CD4-positive, alpha-beta T cell treated with Interleukin-2 at 100 ng/mL for 4 hours (primary cell): ENCODE data around the gene CCNB1.
A peak's percentile ranks its signal among the peaks of the same experiment; 100 is the strongest.
"Not testable (repeated sequence)": the region's sequence is repeated elsewhere in the genome, so short reads cannot be mapped to it uniquely, and the experiment has no call there.

ENCODE experiments used
- DNase-seq: peaks from one replicate; pipeline ENCODE4 v3.0.0-alpha.2; 2020; ENCODE audit warnings: low spot score

Gene CCNB1

DNA sequence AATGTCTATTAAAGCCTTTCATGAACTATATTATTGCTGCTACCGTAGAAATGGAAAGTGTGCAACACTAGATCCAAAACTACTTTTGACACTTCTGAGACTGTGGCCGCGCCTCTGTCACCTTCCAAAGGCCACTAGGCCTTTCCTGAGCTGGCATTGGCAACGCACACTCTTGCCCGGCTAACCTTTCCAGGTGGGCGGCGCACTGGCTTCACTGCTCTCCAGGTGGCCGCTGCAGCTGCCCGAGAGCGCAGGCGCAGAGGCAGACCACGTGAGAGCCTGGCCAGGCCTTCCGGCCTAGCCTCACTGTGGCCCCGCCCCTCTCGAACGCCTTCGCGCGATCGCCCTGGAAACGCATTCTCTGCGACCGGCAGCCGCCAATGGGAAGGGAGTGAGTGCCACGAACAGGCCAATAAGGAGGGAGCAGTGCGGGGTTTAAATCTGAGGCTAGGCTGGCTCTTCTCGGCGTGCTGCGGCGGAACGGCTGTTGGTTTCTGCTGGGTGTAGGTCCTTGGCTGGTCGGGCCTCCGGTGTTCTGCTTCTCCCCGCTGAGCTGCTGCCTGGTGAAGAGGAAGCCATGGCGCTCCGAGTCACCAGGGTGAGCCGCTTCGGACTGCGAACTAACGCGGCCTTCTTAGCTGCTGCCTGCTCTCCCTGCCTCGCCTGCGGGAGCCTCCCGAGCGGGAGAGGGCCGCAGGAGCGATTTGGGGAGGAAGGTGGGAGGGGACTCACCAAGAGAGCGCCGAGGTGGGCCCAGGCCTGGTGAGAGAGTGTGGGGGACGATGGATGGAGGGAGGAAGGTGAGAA, at the start of gene CCNB1:
CCNB1 (plus strand) TSS at position 465 of the 807 bp plus-strand sequence; CDS start at position 578, 113 bp downstream.
- peak; percentile 97 for DNase-seq

DNA sequence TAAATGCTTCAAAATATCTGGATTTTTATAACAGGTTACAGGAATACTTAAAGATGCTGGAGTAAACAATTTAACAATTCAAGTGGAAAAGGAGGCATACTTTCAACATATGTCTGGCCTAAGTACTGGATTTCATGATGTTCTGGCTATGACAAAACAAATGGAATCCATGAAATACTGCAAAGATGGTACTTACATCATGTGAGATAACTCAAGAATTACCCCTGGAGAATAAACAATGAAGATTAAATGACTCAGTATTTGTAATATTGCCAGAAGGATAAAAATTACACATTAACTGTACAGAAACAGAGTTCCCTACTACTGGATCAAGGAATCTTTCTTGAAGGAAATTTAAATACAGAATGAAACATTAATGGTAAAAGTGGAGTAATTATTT, 37.5 kb upstream of the CCNB1 start:
- DNase-seq, result no peak

DNA sequence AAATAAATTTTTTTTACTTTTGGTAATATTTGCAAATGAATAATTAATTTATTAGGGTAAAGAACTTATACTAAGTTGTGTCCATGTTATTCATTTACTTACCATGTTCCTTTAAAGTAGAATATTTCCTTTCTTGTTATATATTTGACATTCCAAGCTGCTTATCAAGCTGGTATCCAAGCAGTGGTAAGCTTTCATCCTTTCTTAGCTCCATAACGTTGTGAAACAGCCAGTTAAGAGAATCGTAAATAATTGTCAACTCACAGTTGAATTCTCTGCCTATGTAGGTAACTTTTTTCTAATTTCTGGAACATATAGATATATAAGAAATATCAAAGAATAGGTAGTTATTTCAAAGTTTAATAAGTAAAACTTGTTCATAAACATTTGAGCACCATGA, 36.7 kb upstream of the CCNB1 start:
- no peak for DNase-seq

DNA sequence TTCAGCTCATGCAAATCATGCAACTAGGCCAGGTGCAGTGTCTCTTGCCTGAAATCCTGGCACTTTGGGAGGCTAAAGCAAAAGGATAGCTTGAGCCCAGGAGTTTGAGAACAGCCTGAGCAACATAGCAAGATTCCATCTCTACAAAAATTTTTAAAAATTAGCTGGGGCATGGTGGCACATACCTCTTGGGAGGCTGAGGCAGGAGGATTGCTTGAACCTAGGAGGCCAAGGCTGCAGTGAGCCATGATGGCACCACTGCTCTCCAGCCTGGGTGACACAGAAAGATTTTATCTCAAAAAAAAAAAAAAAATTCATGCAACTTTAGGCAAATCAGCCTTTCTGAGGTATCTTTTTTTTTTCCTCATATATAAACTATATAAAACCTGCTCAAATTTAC, 35.6 kb upstream of the CCNB1 start:
- no peak for DNase-seq

DNA sequence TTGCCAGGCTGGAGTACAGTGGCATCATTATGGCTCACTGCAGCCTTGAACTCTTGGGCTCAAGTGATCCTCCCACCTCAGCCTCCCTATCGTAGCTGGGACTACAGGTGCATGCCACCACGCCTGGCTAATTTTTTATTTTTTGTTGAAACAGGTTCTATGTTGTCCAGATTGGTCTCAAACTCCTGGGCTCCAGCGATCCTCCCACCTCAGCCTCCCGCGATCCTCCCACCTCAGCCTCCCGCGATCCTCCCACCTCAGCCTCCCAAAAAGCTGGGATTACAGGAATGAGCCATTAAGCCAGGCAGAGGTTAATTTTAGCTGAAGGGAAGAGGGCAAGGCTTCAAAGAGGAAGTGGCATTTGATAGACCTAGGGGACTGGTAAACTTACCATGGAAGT, 32.8 kb upstream of the CCNB1 start:
- no peak for DNase-seq

DNA sequence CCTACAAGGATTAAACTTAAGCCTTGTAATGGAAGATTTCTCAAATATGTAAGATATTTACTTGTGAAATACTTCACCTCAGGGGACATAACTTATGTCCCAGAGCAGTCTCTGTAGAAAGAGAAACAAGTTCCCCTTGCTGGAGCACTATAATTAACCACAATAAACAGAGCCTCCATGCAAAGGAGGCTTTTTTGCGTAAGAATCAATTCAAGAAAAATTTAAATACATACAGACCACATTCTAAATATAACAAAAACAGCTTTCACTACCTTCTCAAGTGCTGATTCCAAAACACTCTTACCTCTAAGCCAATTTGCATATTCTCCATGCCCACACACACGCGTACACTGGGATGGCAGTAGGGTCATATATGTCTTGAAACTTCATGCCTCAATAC, 30.7 kb upstream of the CCNB1 start:
- DNase-seq, result no peak

DNA sequence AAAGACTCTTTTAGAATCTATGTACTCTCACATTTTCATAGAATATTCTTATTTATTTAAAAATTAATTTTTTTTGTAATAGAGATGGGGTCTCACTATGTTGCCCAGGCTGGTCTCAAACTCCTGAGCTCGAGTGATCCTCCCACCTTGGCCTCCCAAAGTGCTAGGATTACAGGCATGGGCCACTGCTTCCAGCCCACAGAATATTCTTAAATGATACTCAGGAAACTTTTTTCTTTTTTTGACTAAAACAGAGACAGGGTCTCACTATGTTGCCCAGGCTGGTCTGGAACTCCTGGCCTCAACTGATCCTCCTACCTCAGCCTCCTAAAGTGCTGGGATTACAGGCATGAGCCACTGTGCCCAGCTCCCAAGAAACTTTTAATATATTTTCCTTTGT, 29.7 kb upstream of the CCNB1 start:
- not testable (repeated sequence) for DNase-seq

DNA sequence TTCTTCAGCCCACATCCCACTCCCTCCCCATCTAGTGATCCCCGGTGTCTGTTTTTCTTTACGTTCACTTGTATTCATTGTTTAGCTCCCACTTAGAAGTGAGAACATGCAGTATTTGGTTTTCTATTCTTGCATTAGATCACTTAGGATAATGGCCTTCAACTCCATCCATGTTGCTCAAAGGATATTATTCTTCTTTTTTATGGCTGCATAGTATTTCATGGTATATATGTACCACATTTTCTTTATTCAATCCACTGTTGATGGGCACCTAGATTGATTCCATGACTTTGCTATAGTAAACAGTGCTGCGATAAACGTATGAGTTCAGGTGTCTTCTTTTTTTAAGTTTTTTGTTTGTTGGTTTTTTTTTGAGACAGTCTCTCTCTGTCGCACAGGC, 29.1 kb upstream of the CCNB1 start:
- DNase-seq, result no peak

DNA sequence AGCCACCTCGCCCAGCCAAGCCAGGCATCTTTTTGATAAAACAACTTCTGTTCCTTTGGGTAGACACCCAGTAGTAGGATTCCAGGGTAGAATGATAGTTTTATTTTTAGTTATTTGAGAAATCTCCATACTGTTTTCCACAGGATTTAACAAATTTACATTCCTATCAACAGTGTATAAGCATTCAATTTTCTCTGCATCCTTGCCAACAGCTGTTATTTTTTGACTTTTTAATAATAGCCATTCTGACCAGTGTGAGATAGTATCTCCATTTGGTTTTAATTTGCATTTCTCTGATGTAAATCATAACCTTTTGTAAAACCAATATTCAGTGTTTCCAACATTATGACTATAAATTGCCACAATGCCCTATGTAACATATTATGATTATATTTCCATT, 28.2 kb upstream of the CCNB1 start:
- no peak for DNase-seq

DNA sequence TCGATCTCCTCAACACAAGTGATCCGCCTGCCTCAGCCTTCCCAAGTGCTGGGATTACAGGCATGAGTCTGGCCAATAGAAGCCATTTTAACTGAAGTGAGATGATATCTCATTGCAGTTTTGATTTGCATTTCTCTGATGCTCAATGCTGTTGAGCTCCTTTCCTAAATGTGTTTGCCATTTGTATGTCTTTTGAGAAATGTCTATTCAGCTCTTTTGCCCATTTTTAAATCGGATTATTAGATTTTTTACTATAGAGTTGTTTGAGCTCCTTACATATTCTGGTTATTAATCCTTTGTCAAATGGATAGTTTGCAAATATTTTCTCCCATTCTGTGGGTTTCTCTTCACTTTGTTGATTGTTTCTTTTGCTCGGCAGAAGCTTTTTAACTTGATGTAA, 26.7 kb upstream of the CCNB1 start:
- not testable (repeated sequence) for DNase-seq

DNA sequence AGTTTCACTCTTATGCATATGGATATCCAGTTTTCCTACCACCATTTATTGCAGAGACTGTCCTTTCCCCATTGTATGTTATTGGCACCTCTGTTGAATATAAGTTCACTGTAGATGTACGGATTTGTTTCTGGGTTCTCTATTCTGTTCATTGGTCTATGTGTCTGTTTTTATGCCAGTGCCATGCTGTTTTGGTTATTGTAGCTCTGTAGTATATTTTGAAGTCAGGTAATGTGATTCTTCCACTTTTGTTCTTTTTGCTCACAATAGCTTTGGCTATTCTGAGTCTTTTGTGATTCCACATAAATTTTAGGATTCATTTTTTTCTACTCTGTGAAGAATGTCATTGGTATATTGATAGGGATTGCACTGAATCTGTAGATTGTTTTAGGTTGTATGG, 26.1 kb upstream of the CCNB1 start:
- DNase-seq, result no peak

DNA sequence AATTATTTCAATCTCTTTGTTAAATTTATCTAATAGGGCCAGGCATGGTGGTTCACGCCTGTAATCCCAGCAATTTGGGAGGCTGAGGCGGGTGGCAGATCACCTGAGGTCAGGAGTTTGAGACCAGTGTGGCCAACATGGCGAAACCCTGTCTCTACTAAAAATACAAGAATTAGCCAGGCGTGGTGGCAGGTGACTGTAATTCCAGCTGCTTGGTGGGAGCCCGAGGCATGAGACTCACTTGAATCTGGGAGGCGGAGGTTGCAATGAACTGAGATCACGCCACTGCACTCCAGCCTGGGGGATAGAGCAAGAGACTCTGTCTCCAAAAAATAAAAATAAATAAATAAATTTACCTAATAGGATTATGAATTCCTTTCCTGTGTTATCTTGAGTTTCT, 18.4 kb upstream of the CCNB1 start:
- not testable (repeated sequence) for DNase-seq

DNA sequence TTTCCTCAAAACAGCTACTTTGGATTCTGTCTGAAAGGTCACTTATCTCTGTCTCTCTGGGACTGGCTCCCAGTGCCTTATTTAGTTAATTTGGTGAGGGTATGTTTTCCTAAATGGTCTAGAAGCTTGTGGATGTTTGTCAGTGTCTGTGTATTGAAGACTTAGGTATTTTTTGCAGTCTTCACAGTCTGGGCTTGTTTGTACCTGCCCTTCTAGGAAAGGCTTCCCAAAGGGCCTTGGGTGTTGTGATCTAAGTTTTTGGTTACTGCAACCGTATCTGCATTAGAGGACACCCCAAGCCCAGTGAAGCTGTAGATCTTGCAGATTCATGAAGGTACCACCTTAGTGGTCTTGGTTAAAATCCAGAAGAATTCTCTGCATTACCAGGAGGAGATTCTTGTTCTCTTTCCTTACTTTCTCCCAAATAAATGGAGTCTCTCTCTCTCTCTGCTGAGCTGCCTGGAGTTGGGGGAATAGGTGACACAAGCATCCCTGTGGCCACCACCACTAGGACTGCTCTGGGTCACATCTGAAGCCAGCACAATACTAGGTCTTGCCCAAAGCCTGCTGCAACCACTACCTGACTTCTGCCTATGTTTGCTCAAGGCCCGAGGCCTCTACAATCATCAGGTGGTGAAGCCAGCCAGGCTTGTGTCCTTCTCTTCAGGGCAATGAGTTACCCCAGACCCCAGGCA, 17.8 kb upstream of the CCNB1 start:
- DNase-seq, result no peak

DNA sequence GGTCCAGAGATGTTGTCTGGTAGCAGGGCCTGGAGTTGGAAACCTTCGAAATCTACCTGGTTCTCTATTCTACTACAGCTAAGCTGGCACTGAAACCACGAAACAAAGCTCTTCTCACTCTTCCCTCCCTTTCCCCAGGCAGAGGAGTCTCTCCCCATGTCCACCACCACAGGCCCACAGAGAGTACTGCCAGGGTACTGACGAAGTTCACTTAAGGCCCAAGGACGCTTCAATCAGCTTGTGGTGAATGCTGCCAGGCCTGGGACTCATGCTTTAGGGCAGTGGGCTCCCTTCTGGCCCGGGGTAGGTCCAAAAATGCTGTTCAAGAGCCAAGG, 17.3 kb upstream of the CCNB1 start:
- DNase-seq, result no peak

DNA sequence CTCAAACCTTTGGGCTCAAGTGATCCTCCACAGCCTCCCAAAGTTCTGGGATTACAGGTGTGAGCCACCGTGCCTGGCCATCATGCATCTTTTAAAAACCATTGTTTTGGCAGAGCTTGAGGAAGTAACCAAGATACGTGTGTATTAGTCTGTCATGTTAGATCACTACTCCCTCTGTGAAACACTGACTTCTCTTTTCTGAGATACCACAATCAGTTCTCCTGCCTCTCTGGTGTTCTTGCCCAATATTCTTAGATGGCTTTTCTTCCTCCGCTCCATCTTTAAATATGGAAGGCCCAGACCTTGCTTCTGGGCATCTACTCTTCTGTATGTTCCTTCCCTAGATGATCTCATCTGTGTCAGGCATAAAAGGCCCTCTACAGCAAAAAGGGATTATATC, 14.2 kb upstream of the CCNB1 start:
- no peak for DNase-seq

DNA sequence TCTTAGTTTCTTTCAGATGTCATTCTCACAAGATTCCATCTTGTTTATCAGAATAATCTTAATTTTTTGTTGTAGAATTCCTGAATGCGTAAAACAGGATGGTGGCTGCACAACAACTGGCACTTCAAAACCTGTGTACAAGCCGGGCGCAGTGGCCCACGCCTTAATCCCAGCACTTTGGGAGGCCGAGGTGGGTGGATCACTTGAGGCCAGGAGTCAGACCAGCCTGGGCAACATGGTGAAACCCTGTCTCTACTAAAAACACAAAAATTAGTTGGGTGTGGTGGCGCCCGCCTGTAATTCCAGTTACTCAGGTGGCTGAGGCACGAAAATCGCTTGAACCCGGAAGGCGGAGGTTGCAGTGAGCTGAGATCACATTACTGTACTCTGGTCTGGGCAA, 10.5 kb upstream of the CCNB1 start:
- DNase-seq, result no peak

DNA sequence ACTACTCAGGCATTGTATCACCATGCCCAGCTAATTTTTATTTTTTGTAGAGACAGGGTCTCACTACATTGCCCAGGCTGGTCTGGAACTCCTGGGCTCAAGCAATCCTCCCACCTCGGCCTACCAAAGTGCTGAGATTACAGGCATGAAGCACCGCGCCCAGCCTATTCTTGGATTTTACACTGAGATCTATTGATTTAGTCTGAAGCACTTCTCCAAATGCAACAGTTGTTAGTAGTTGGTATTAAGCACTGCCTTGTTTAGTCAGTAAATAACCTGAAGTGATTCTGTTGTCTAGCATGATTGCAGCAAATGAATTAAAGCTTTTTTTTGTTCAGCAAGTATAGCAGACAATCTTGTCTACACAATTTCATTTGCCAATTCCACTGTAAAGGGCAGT, 8.9 kb upstream of the CCNB1 start:
- no peak for DNase-seq

DNA sequence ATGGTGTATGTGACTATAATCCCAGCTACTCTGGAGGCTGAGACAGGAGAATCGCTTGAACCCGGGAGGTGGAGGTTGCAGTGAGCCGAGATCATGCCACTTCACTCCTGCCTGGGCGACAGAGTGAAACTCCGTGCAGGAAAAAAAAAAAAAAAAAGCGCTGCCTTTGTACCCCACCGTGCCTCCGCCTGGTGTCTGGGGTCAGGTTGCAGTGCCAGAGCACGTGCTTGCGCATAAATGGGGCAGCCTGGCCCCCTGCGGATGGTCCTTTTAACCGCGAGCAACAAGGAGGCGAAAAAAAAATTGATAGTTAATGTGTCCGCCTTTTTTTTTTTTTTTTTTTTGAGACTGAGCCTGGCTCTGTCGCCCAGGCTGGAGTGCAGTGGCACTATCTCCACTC, 6.3 kb upstream of the CCNB1 start:
- DNase-seq, result no peak

DNA sequence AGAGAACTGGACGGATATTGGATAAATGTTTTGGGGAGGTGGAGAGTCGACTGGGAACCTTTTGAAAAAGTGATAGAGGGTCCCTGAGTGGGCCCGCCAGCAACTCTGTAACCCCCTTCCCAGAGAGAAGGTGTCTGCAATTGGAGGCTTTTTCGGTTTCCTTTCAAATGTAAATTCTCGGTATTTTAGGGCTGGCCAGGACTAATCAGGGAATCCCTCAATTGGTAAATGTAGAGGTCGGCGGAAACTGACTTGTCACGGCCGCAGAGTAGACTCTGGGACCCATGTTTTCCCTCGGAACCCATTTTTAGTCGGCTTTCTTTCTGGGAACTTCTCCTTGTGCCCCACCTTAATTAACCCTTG, 524 bp downstream of the CCNB1 start:
- DNase-seq, result no peak

DNA sequence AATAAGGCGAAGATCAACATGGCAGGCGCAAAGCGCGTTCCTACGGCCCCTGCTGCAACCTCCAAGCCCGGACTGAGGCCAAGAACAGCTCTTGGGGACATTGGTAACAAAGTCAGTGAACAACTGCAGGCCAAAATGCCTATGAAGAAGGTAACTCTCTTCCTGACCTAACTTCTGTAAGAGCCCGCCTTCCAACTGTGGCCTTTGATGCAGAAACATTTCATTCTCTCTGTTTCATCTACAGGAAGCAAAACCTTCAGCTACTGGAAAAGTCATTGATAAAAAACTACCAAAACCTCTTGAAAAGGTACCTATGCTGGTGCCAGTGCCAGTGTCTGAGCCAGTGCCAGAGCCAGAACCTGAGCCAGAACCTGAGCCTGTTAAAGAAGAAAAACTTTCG, 979 bp downstream of the CCNB1 start:
- DNase-seq, result no peak

DNA sequence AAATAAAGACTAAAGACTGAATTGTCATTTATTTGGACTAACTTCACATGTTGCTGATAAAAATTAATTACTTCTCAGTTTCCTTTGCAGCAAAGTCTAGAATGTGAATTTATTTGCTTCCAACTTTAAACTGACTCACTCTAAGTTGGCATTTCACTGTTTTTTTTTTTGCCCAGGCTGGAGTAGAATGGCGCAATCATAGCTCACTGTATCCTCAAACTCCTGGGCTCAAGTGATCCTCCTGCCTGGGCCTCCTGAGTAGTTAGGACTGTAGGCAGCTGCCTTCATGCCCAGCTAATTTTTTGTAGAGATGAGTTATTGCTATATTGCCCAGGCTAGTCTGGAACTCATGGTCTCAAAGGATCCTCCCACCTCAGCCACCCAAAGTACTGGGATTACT, 3.5 kb downstream of the CCNB1 start:
- DNase-seq, result no peak

DNA sequence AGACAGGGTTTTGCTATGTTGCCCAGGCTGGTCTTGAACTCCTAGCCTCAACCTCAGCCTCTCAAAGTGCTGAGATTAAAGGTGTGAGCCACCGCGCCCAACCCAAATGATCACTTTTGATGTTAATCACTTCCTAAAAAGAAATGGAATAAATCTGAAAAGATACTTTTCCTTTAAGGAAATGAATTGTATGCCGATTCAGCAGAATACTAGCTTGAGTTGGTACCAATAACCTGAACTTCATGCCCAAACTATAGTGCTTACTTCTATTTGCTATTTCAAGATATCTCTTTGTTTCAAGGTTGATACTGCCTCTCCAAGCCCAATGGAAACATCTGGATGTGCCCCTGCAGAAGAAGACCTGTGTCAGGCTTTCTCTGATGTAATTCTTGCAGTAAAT, 4.0 kb downstream of the CCNB1 start:
- DNase-seq, result no peak

DNA sequence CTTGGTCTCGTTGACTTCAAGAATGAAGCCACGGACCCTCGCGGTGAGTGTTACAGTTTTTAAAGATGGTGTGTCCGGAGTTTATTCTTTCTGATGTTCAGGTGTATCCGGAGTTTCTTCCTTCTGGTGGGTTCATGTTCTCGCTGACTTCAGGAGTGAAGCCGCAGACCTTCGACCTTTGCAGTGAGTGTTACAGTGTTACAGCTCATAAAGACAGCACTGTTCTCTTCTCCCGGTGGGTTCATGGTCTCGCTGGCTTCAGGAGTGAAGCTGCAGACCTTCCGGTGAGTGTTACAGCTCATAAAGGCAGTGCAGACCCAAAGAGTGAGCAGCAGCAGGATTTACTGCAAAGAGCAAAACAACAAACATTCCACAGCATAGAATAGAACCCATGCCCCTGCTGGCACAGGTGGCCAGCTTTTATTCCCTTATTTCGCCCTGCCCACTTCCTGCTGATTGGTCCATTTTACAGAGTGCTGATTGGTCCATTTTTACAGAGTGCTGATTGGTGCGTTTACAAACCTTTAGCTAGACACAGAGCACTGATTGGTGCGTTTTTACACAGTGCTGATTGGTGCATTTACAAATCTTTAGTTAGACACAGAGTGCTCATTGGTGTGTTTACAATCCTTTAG, 14.8 kb downstream of the CCNB1 start:
- not testable (repeated sequence) for DNase-seq

DNA sequence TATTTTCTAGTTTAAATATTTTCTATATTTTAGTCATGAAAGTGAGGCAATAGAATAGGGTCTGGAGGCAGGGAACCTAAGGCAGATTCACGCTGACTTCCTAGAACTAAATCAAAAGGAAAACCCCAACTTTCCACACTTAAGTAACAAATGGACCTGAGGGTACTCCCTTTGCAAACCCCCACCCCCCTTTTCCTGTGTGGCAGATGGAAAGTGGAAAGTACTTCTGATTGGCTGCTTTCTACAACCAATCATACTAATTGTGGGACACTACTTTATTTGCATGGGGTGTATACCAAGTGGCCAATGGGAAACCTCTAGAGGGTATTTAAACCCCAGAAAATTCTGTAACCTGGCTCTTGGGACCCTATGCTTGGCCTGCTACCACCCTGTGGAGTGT, 17.7 kb downstream of the CCNB1 start:
- no peak for DNase-seq
